HepG2 (cell line): ENCODE results near the gene FAM114A2. TPM values are rescaled to one million over a fixed set of nuclear protein-coding genes. Genes with fewer than 3 reads are reported as not detected.

Experiments
- ATAC-seq: fragments of 200-7000 bp; cut with Tn5 transposase; 3 replicates; pipeline ENCODE4 v1.9.1; 2020; ENCODE audit warnings: mild to moderate bottlenecking, moderate library complexity
- BruUV-seq: library from RNA; stranded (reverse); fragments of 400-500 nt; replicated peaks from 2 replicates; lab custom pipeline; 2021; lab: Mats Ljungman, UMichigan
- CTCF ChIA-PET: fragments of 300-600 bp; formaldehyde crosslinking; extraction: SDS; loops from one replicate; lab custom pipeline; 2021; ENCODE audit warnings: low total read pairs, inconsistent platforms, low intra/inter-chr PET ratio; lab: Yijun Ruan, JAX
- POLR2A ChIA-PET: fragments of 350-600 bp; sonication (Branson Sonifier 250); formaldehyde crosslinking; loops from one replicate; lab custom pipeline; 2020; ENCODE audit warnings: antibody characterized with exemption, inconsistent platforms; lab: Yijun Ruan, JAX
- DNase-seq: peaks from one replicate; pipeline ENCODE4 v3.0.0-alpha.2; 2015; ENCODE audit warnings: low spot score
- FAIRE-seq: peaks from 3 replicates; lab custom pipeline; 2011; peaks lifted over from hg19 to GRCh38; lab: Jason Lieb, UNC
- H2AFZ ChIP-seq: one replicate; pipeline ENCODE4 v1.6.1; 2011; ENCODE audit warnings: low read length, inconsistent platforms
- H3K27ac ChIP-seq: fragments of 300-600 bp; 3 replicates; pipeline ENCODE4 v1.8.0; 2011; ENCODE audit warnings: mixed run types, mild to moderate bottlenecking, mixed read lengths, low read length, inconsistent platforms; ENCODE audit not compliant: insufficient read depth; ENCODE audit errors: extremely low read length
- H3K27me3 ChIP-seq, 2 experiments: fragments of 200-600 bp in 1 of 2; 2 replicates in 1 of 2; 3 replicates in 1 of 2; pipeline versions ENCODE4 v1.6.0 to v1.8.0; 2011; ENCODE audit warnings: low read length in 2 of 2, mild to moderate bottlenecking in 2 of 2, moderate library complexity in 2 of 2, inconsistent platforms in 1 of 2; ENCODE audit not compliant: insufficient read depth in 2 of 2, control insufficient read depth in 1 of 2
- H3K36me3 ChIP-seq, 2 experiments: fragments of 200-600 bp in 1 of 2; replicated peaks in 1 of 2; 2 replicates in 1 of 2; 3 replicates in 1 of 2; pipeline versions ENCODE4 v1.5.1 to v1.8.0; 2011; ENCODE audit warnings: low read length in 2 of 2, inconsistent platforms in 1 of 2; ENCODE audit not compliant: insufficient read depth in 2 of 2, control insufficient read depth in 1 of 2
- H3K4me1 ChIP-seq: 2 replicates; pipeline ENCODE4 v1.5.1; 2012; ENCODE audit warnings: low read length, inconsistent platforms; ENCODE audit not compliant: insufficient read depth
- H3K4me2 ChIP-seq: 2 replicates; pipeline ENCODE4 v1.6.0; 2011; ENCODE audit warnings: low read depth, low read length, inconsistent platforms
- H3K4me3 ChIP-seq, 3 experiments: fragments of 200-600 bp in 1 of 3; sonication (generic), shearing (Covaris generic) in 1 of 3; replicated peaks in 1 of 3; 2 replicates each; pipeline ENCODE4 v1.5.1; 2011 to 2016; ENCODE audit warnings: low read length in 3 of 3, inconsistent platforms in 2 of 3, low read depth in 2 of 3, mild to moderate bottlenecking in 2 of 3, control low read depth in 1 of 3, mixed read lengths in 1 of 3; ENCODE audit not compliant: insufficient read depth in 1 of 3
- H3K79me2 ChIP-seq: one replicate; pipeline ENCODE4 v1.6.1; 2011; ENCODE audit warnings: low read length, inconsistent platforms; ENCODE audit not compliant: insufficient read depth
- H3K9ac ChIP-seq: 2 replicates; pipeline ENCODE4 v1.6.0; 2011; ENCODE audit warnings: mild to moderate bottlenecking, low read depth, low read length, inconsistent platforms; ENCODE audit not compliant: insufficient read depth
- H3K9me3 ChIP-seq: 2 replicates; pipeline ENCODE4 v1.5.1; 2012; ENCODE audit warnings: mild to moderate bottlenecking, low read length
- H4K20me1 ChIP-seq: 2 replicates; pipeline ENCODE4 v1.6.0; 2011; ENCODE audit warnings: inconsistent platforms, mild to moderate bottlenecking, low read length, moderate library complexity; ENCODE audit not compliant: insufficient read depth
- ASH2L ChIP-seq: fragments of 300-600, 200-600 bp; sonication (generic); IDR thresholded peaks from 2 replicates; pipeline ENCODE4 v1.7.0; 2017; ENCODE audit warnings: low read depth, mild to moderate bottlenecking, moderate library complexity, mixed read lengths, low read length; ENCODE audit not compliant: insufficient read length
- GTF2F1 ChIP-seq: fragments of 150-350 bp; IDR thresholded peaks from 2 replicates; pipeline ENCODE4 v1.6.1; 2014; ENCODE audit warnings: low read length
- MTF1 ChIP-seq: sonication (generic); formaldehyde crosslinking; IDR thresholded peaks from 2 replicates; pipeline ENCODE4 v1.5.0; 2020; ENCODE audit warnings: missing genetic modification reagents
- NFE2L2 ChIP-seq: fragments of 150-350 bp; IDR thresholded peaks from 2 replicates; pipeline ENCODE4 v1.6.1; 2014; ENCODE audit warnings: low read length
- ZFP36L1 ChIP-seq: sonication (generic); formaldehyde crosslinking; IDR thresholded peaks from 2 replicates; pipeline ENCODE4 v1.8.0; 2022; ENCODE audit warnings: mild to moderate bottlenecking, missing genetic modification reagents, moderate library complexity
- ZNF207 ChIP-seq: fragments of 450-650 bp; IDR thresholded peaks from 2 replicates; pipeline ENCODE4 v1.6.1; 2016; ENCODE audit warnings: antibody characterized with exemption, borderline replicate concordance
- ZNF670 ChIP-seq: sonication (generic); formaldehyde crosslinking; IDR thresholded peaks from 2 replicates; pipeline ENCODE4 v1.8.0; 2022; ENCODE audit warnings: mild to moderate bottlenecking, missing genetic modification reagents, borderline replicate concordance
- ZNF7 ChIP-seq: IDR thresholded peaks from 2 replicates; pipeline ENCODE4 v1.6.1; 2016; ENCODE audit warnings: missing biosample characterization, missing genetic modification reagents
- ZSCAN9 ChIP-seq: IDR thresholded peaks from 2 replicates; pipeline ENCODE4 v1.6.1; 2016; ENCODE audit warnings: borderline replicate concordance
- WGBS: methylation state at CpG from one replicate; pipeline ENCODE4 v1.1.6; 2017; ENCODE audit warnings: low lambda C conversion rate; 5-methylcytosine and 5-hydroxymethylcytosine counted together
- in situ Hi-C: cut with HindIII; loops from 2 replicates; pipeline ENCODE4 v1.10.0; 2017; ENCODE audit warnings: low pct_unique_long_range_greater_than_20kb; ENCODE audit not compliant: extremely low pct_ligation_motif_present
- intact Hi-C: fragments of 100-400 bp; cut with micrococcal nuclease; formaldehyde crosslinking; loops from one replicate; pipeline ENCODE4 v1.10.0; 2022; ENCODE audit not compliant: unreplicated experiment
- polyA plus RNA-seq, 8 experiments: library from polyadenylated mRNA; depleted of rRNA in 3 of 8; stranded (reverse) in 7 of 8; unstranded in 1 of 8; fragments of >200 nt; fragmentation: Illumina TruSeq in 4 of 8; extraction: Trizol in 4 of 8; gene quantifications; 2 replicates each; pipeline versions ENCODE4 v1.2.1 to v1.2.3, GENCODE V29; 2011 to 2016; ENCODE audit warnings: low read depth in 4 of 8, missing spikeins in 1 of 8, mixed read lengths in 1 of 8; ENCODE audit not compliant: insufficient read depth in 1 of 8
- total RNA-seq, 5 experiments: library from RNA; depleted of rRNA; stranded (reverse); fragments of >200 nt; fragmentation: Illumina TruSeq; extraction: Trizol; gene quantifications; 2 replicates each; pipeline ENCODE4 v1.2.3, GENCODE V29; 2016; ENCODE audit warnings: low read depth in 1 of 5
- TF ChIP-seq, protein P1 (sequence below): IDR thresholded peaks from 2 replicates; pipeline ENCODE4 v1.6.1; 2016; ENCODE audit warnings: missing compliant biosample characterization, missing genetic modification reagents, borderline replicate concordance
- TF ChIP-seq, protein P2 (sequence below): sonication (generic); formaldehyde crosslinking; conservative IDR thresholded peaks from 2 replicates; pipeline ENCODE4 v1.4.0; 2020; ENCODE audit warnings: missing genetic modification reagents
- TF ChIP-seq, protein P3 (sequence below): sonication (generic); formaldehyde crosslinking; conservative IDR thresholded peaks from 2 replicates; pipeline ENCODE4 v1.4.0; 2020; ENCODE audit warnings: missing genetic modification reagents

FAM114A2 gene
- total and polyA plus RNA-seq, 2 of the 13 experiments (the other 11 are each of a cell fraction or from before 2014, with no cell fraction given): 6.9 to 11.4 TPM

DNA sequence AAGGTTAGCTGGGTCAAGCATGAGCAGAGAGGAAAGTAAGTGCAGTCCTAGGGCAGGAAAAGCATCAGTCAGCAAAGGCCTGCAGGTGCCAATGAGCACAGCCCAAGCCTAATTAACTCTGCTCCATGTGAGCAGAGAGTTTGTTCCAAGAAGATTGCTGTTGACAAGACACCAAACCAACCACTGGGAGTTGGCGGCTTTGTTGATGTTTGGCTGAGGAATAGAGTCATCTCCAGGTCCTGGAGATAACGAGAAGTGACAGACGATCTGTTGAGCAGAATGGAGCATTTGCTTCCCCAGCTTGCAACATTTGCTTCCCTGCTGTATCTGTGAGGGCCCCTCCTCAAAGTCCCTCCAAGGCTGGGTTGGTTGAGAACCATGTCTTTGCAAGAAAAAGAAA is 68.2 kb downstream of the FAM114A2 start (continued):
- TF ChIP-seq, protein P1, sequence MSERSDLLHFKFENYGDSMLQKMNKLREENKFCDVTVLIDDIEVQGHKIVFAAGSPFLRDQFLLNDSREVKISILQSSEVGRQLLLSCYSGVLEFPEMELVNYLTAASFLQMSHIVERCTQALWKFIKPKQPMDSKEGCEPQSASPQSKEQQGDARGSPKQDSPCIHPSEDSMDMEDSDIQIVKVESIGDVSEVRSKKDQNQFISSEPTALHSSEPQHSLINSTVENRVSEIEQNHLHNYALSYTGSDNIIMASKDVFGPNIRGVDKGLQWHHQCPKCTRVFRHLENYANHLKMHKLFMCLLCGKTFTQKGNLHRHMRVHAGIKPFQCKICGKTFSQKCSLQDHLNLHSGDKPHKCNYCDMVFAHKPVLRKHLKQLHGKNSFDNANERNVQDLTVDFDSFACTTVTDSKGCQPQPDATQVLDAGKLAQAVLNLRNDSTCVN (CRISPR knock-in tag): no peak

DNA sequence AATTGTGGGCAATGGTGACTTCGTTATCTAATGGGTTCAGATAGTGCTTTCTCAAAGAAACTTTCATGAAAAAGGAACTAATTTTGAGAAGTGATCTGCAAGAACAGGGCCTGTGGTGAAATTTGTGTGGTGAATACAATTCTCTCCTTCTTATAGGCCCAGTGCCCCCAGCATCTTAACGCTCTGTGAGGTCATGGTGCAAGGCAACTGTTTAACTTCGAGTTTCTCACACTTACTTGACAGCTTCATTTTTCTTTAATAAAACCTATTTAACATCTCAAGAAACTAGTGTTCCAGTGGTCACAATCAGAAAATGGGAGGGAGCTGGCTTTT is 69.2 kb downstream of the FAM114A2 start:
- FAIRE-seq: no peak
- in situ Hi-C loops (loop anchor here (5.0 kb wide), 2 partner anchors 472 to 1437 kb away; no protein-coding TSS in a partner anchor), intact Hi-C loops (no loop called here)
- H3K9me3 ChIP-seq: no peaks in the 10 kb centered on the region
- no peak overlapping the region for H3K4me2 ChIP-seq
- no peaks in the 10 kb centered on the region for H3K4me1 ChIP-seq
- WGBS: 15% methylated on average over 3 of the region's 3 CpGs
- no TSS peak for BruUV-seq
- no peaks in the 10 kb centered on the region for H4K20me1 ChIP-seq
- H3K27me3 ChIP-seq: peaks cover 0 to 2% of the 10 kb centered on the region in 2 experiments; a peak in 1 of 5 replicates
- ATAC-seq: no peak
- H2AFZ ChIP-seq: no peak overlapping the region
- H3K36me3 ChIP-seq: no peaks in the 10 kb centered on the region
- POLR2A ChIA-PET: no interaction called here
- no peak overlapping the region for H3K27ac ChIP-seq
- H3K4me3 ChIP-seq: no peak overlapping the region
- no peaks in the 10 kb centered on the region for H3K79me2 ChIP-seq
- CTCF ChIA-PET: no interaction called here
- H3K9ac ChIP-seq: no peak overlapping the region
- no peak for DNase-seq
- TF ChIP-seq NFE2L2 (no peak), ZSCAN9 (no peak), ASH2L (no peak), ZNF207 (no peak), ZNF670 (CRISPR knock-in tag) (no peak), GTF2F1 (no peak), ZFP36L1 (CRISPR knock-in tag) (no peak), MTF1 (CRISPR knock-in tag) (no peak), ZNF7 (CRISPR knock-in tag) (no peak)
- TF ChIP-seq, protein P2, sequence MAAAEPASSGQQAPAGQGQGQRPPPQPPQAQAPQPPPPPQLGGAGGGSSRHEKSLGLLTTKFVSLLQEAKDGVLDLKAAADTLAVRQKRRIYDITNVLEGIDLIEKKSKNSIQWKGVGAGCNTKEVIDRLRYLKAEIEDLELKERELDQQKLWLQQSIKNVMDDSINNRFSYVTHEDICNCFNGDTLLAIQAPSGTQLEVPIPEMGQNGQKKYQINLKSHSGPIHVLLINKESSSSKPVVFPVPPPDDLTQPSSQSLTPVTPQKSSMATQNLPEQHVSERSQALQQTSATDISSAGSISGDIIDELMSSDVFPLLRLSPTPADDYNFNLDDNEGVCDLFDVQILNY (CRISPR knock-in tag): no peak
- TF ChIP-seq, protein P3, sequence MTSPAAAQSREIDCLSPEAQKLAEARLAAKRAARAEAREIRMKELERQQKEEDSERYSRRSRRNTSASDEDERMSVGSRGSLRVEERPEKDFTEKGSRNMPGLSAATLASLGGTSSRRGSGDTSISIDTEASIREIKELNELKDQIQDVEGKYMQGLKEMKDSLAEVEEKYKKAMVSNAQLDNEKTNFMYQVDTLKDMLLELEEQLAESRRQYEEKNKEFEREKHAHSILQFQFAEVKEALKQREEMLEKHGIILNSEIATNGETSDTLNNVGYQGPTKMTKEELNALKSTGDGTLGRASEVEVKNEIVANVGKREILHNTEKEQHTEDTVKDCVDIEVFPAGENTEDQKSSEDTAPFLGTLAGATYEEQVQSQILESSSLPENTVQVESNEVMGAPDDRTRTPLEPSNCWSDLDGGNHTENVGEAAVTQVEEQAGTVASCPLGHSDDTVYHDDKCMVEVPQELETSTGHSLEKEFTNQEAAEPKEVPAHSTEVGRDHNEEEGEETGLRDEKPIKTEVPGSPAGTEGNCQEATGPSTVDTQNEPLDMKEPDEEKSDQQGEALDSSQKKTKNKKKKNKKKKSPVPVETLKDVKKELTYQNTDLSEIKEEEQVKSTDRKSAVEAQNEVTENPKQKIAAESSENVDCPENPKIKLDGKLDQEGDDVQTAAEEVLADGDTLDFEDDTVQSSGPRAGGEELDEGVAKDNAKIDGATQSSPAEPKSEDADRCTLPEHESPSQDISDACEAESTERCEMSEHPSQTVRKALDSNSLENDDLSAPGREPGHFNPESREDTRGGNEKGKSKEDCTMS (CRISPR knock-in tag): no peak
